ENCODE results near the gene THOC5. TPM values are rescaled to one million over a fixed set of nuclear protein-coding genes. Genes with fewer than 3 reads are reported as not detected.

THOC5 gene
- polyA plus RNA-seq, 1 of the 3 experiments (the other 2 are of a cell fraction), result 95.9 TPM

- H3K9me2 ChIP-seq, result no peaks in the 10 kb centered on the region
- no peak for TF ChIP-seq RFX5 (IDR thresholded peaks at IDR 0.05; ENCODE audit: low read length)
- TF ChIP-seq NRF1 (IDR thresholded peaks at IDR 0.05; ENCODE audit: low read depth, low read length), result no peak
- TF ChIP-seq TEAD4 (IDR thresholded peaks at IDR 0.05; ENCODE audit: borderline replicate concordance, insufficient read depth), result no peak
- TF ChIP-seq USF2 (IDR thresholded peaks at IDR 0.05; ENCODE audit: borderline replicate concordance, low read depth, low read length), result no peak
- no peak for TF ChIP-seq RAD21 (IDR thresholded peaks at IDR 0.05; ENCODE audit: low read length)
- TF ChIP-seq YY1 (IDR thresholded peaks at IDR 0.05; ENCODE audit: low read depth), result no peak
- TF ChIP-seq CTCF (IDR thresholded peaks at IDR 0.05), result no peak
- no peak for TF ChIP-seq MAX (IDR thresholded peaks at IDR 0.05; ENCODE audit: low read depth)
- TF ChIP-seq ZBTB33 (IDR thresholded peaks at IDR 0.05; ENCODE audit: borderline replicate concordance, low read depth), result no peak
- TF ChIP-seq RCOR1 (IDR thresholded peaks at IDR 0.05; ENCODE audit: low read length), result no peak
- TF ChIP-seq REST (IDR thresholded peaks at IDR 0.05; ENCODE audit: low read depth, low read length), result no peak
- TF ChIP-seq CHD2 (IDR thresholded peaks at IDR 0.05; ENCODE audit: low read length, partially characterized antibody), result no peak
- no peak for TF ChIP-seq ELF1 (IDR thresholded peaks at IDR 0.05)
- TF ChIP-seq RXRA (IDR thresholded peaks at IDR 0.05; ENCODE audit: borderline replicate concordance, low read depth), result no peak
- no peak for TF ChIP-seq GATA2 (CRISPR knock-in tag; IDR thresholded peaks at IDR 0.05)
- no peak for TF ChIP-seq POLR2AphosphoS5 (IDR thresholded peaks at IDR 0.05; ENCODE audit: low read depth, low read length)
- no peak for TF ChIP-seq MXI1 (IDR thresholded peaks at IDR 0.05; ENCODE audit: low read depth, low read length)
- no peak for TF ChIP-seq SMC3 (IDR thresholded peaks at IDR 0.05; ENCODE audit: low read depth, low read length)
- no peak for TF ChIP-seq FOXM1 (IDR thresholded peaks at IDR 0.05; ENCODE audit: low read depth)
- H3K79me2 ChIP-seq (ENCODE audit: insufficient read depth), result no peaks in the 10 kb centered on the region
- no peaks in the 10 kb centered on the region for H3K27me3 ChIP-seq (ENCODE audit: insufficient read depth)
- no peak overlapping the region for H3K4me3 ChIP-seq (ENCODE audit: low read depth in 2 of 2, low read length in 1 of 2)
- H3K27ac ChIP-seq (ENCODE audit: low read depth in 2 of 2, low read length in 1 of 2), result no peak overlapping the region
- H3F3A ChIP-seq (replicated peaks; ENCODE audit: insufficient read depth), result no peaks in the 10 kb centered on the region
- 94% methylated on average over 4 of the region's 7 CpGs for WGBS (ENCODE audit: low lambda C conversion rate)
- no peaks in the 10 kb centered on the region for H3K9me3 ChIP-seq
- no peaks in the 10 kb centered on the region for H4K20me1 ChIP-seq (ENCODE audit: insufficient read depth)
- POLR2A ChIA-PET, result no interaction called here
- H3K4me1 ChIP-seq (ENCODE audit: control insufficient read depth in 1 of 2, insufficient read depth in 2 of 2, low read depth in 1 of 2, low read length in 1 of 2), result no peaks in the 10 kb centered on the region
- H3K9ac ChIP-seq, result no peak overlapping the region
- no peak for DNase-seq
- peaks cover 18 to 25% of the 10 kb centered on the region in 2 experiments for H3K36me3 ChIP-seq (replicated peaks in 1 of 2; ENCODE audit: control insufficient read depth in 1 of 2, insufficient read depth in 2 of 2, low read length in 1 of 2)
- no peak overlapping the region for H2AFZ ChIP-seq (ENCODE audit: low read depth)
- CTCF ChIA-PET, result no interaction called here
- H3K4me2 ChIP-seq, result no peak overlapping the region
Measured at GRCh38 chr22:29569011-29569678, 15.6 kb upstream of the THOC5 start.
